OCI-LY7 (cell line): ENCODE measurements around the gene PARP12. TPM values are rescaled to one million over a fixed set of nuclear protein-coding genes. Genes with fewer than 3 reads are reported as not detected.

Source experiments
- BruUV-seq: library from RNA; stranded (reverse); fragments of 400-500 nt; replicated peaks from 2 replicates; lab custom pipeline; 2021; lab: Mats Ljungman, UMichigan
- CTCF ChIA-PET: fragments of 300-600 bp; sonication (Branson Sonifier 250); formaldehyde crosslinking; loops from one replicate; lab custom pipeline; 2022; ENCODE audit warnings: antibody characterized with exemption; ENCODE audit not compliant: unreplicated experiment; lab: Charles Lee
- POLR2A ChIA-PET: fragments of 300-600 bp; sonication (Branson Sonifier 250); formaldehyde crosslinking; loops from one replicate; lab custom pipeline; 2022; ENCODE audit warnings: antibody characterized with exemption; lab: Charles Lee
- DNase-seq: peaks from one replicate; pipeline ENCODE4 v3.0.0-alpha.2; 2015; ENCODE audit warnings: low spot score
- H2AFZ ChIP-seq: fragments of 200-600 bp; sonication (generic), shearing (Covaris generic); 2 replicates; pipeline ENCODE4 v1.6.1; 2014; ENCODE audit warnings: mild to moderate bottlenecking, antibody characterized with exemption, low read length, moderate library complexity
- H3K27ac ChIP-seq: fragments of 200-600 bp; sonication (generic); 2 replicates; pipeline ENCODE4 v1.5.1; 2014; ENCODE audit warnings: mixed run types, low read depth, mild to moderate bottlenecking, moderate library complexity, low read length, inconsistent platforms; ENCODE audit not compliant: poor library complexity, severe bottlenecking
- H3K36me3 ChIP-seq: fragments of 200-600 bp; sonication (generic); 2 replicates; pipeline ENCODE4 v1.6.1; 2014; ENCODE audit warnings: mild to moderate bottlenecking, antibody characterized with exemption, low read length, moderate library complexity, mixed read lengths; ENCODE audit not compliant: insufficient read depth
- H3K4me1 ChIP-seq: fragments of 200-600 bp; sonication (generic); 2 replicates; pipeline ENCODE4 v1.5.1; 2014; ENCODE audit warnings: mild to moderate bottlenecking, low read length; ENCODE audit not compliant: insufficient read depth, poor library complexity, severe bottlenecking
- H3K4me2 ChIP-seq: fragments of 200-600 bp; sonication (generic); 2 replicates; pipeline ENCODE4 v1.6.1; 2014; ENCODE audit warnings: mild to moderate bottlenecking, low read length
- H3K4me3 ChIP-seq: fragments of 200-600 bp; sonication (generic); 2 replicates; pipeline ENCODE4 v1.5.1; 2014; ENCODE audit warnings: mild to moderate bottlenecking, low read depth, low read length; ENCODE audit not compliant: poor library complexity, severe bottlenecking
- H3K79me2 ChIP-seq: fragments of 200-600 bp; sonication (generic); 2 replicates; pipeline ENCODE4 v1.6.1; 2016; ENCODE audit warnings: low read depth, mild to moderate bottlenecking, low read length, moderate library complexity, mixed read lengths; ENCODE audit not compliant: insufficient read depth
- H3K9me2 ChIP-seq: fragments of 200-600 bp; sonication (generic); 2 replicates; pipeline ENCODE4 v1.6.1; 2016; ENCODE audit warnings: mild to moderate bottlenecking, low read length, mixed read lengths; ENCODE audit not compliant: insufficient read depth
- H3K9me3 ChIP-seq: fragments of 200-600 bp; sonication (generic); 2 replicates; pipeline ENCODE4 v1.6.1; 2014; ENCODE audit warnings: mild to moderate bottlenecking, mixed run types, low read length, mixed read lengths
- H4K20me1 ChIP-seq: fragments of 200-600 bp; sonication (generic); 2 replicates; pipeline ENCODE4 v1.6.1; 2014; ENCODE audit warnings: mild to moderate bottlenecking, antibody characterized with exemption, low read length, moderate library complexity, mixed read lengths; ENCODE audit not compliant: insufficient read depth
- EZH2phosphoT487 ChIP-seq: fragments of 200-600 bp; sonication (generic); IDR thresholded peaks from 2 replicates; pipeline ENCODE4 v1.6.1; 2018; ENCODE audit warnings: low read depth, borderline replicate concordance, mild to moderate bottlenecking, mixed run types, antibody characterized with exemption, low read length, moderate library complexity, mixed read lengths
- intact Hi-C: fragments of 100-400 bp; cut with micrococcal nuclease; formaldehyde crosslinking; loops from one replicate; pipeline ENCODE4 v1.10.0; 2022; ENCODE audit not compliant: unreplicated experiment
- total RNA-seq, 2 experiments: library from RNA; depleted of rRNA in 1 of 2; stranded (reverse); fragments of >200 nt in 1 of 2; shearing (Covaris generic) in 1 of 2; gene quantifications; 2 replicates each; pipeline ENCODE4 v1.2.3, GENCODE V29; 2014 to 2022
- TF ChIP-seq, protein P1 (sequence below): fragments of 200-600 bp; sonication (generic); conservative IDR thresholded peaks from 2 replicates; pipeline ENCODE4 v1.5.1; 2014; ENCODE audit warnings: mild to moderate bottlenecking, antibody characterized with exemption, low read length, moderate library complexity, mixed read lengths

Gene PARP12
- total RNA-seq, 2 experiments from 2014 or later, result 6.5 to 12.5 TPM

- H3K79me2 ChIP-seq, result no peaks in the 10 kb centered on the region
- no peaks in the 10 kb centered on the region for H3K9me2 ChIP-seq
- peaks cover 18% of the 10 kb centered on the region for H3K4me1 ChIP-seq
- no peak overlapping the region for H2AFZ ChIP-seq
- no peaks in the 10 kb centered on the region for H3K9me3 ChIP-seq
- no peaks in the 10 kb centered on the region for H4K20me1 ChIP-seq
- intact Hi-C loops, result loop anchor here (2.0 kb wide), 1 partner anchor 74 kb away; no protein-coding TSS in a partner anchor
- H3K27ac ChIP-seq, result no peak overlapping the region
- no peak for DNase-seq
- no TSS peak for BruUV-seq
- ChIA-PET CTCF (no interaction called here), POLR2A (no interaction called here)
- no peaks in the 10 kb centered on the region for H3K36me3 ChIP-seq
- no peak overlapping the region for H3K4me3 ChIP-seq
- no peak overlapping the region for H3K4me2 ChIP-seq
- TF ChIP-seq EZH2phosphoT487, result no peak
- TF ChIP-seq, protein P1, sequence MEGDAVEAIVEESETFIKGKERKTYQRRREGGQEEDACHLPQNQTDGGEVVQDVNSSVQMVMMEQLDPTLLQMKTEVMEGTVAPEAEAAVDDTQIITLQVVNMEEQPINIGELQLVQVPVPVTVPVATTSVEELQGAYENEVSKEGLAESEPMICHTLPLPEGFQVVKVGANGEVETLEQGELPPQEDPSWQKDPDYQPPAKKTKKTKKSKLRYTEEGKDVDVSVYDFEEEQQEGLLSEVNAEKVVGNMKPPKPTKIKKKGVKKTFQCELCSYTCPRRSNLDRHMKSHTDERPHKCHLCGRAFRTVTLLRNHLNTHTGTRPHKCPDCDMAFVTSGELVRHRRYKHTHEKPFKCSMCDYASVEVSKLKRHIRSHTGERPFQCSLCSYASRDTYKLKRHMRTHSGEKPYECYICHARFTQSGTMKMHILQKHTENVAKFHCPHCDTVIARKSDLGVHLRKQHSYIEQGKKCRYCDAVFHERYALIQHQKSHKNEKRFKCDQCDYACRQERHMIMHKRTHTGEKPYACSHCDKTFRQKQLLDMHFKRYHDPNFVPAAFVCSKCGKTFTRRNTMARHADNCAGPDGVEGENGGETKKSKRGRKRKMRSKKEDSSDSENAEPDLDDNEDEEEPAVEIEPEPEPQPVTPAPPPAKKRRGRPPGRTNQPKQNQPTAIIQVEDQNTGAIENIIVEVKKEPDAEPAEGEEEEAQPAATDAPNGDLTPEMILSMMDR, result no peak
Observed at GRCh38 chr7:139991269-139991666, 71.5 kb downstream of the PARP12 start.

DNA sequence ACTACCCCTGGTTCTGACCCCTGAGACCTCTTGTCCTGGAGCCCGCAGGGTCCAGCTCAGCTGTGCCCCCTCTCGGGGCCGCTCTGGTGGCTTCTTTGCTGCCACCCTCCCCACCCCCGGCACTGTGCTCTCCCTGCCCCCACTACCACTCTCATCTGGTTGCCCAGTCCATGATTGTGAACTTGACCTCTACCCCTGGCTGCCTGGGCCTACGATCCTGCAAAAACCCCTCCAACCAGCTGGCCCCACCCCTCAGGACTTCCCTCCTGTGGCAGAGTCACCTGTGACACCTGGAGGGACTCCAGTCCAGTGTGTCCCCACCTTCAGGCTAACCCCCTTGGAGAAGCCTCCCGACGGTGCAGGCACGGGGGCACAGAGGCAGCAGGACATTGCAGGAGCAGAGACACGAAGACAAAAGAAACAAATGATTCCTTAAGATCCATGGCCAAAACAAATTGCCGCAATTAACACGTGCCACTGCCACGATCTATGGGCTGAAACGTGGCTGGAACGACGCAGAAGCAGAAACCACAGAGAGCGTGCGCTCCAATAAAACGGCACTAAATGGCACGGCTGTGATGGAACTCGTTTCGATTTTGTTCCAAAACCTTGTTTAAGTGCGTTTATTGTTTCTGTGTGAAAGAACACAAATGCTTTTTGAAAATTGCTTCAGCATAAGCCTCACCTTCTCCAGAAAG, 72.0 kb downstream of the PARP12 start:
- CTCF ChIA-PET, result interaction anchor here (0.7 kb wide), 1 partner anchor 78 kb away, joined by 3 read pairs; no protein-coding TSS in a partner anchor
- Histone ChIP-seq H3K9me2 (no peaks in the 10 kb centered on the region), H4K20me1 (no peaks in the 10 kb centered on the region), H3K4me2 (peak overlapping the region; percentile 54), H3K9me3 (no peaks in the 10 kb centered on the region), H3K27ac (no peak overlapping the region), H3K36me3 (no peaks in the 10 kb centered on the region), H3K79me2 (no peaks in the 10 kb centered on the region), H3K4me3 (no peak overlapping the region), H2AFZ (peak overlapping the region; percentile 80; the same call in 1 of the 2 replicates), H3K4me1 (peaks cover 18% of the 10 kb centered on the region)
- TF ChIP-seq EZH2phosphoT487, result no peak
- TF ChIP-seq, protein P1, result no peak
- BruUV-seq, result no TSS peak
- POLR2A ChIA-PET, result interaction anchor here (0.9 to 1.2 kb wide), 2 partner anchors 29 to 74 kb away, joined by 3 read pairs; no protein-coding TSS in a partner anchor
- no peak for DNase-seq
- intact Hi-C loops, result loop anchor here (2.0 kb wide), 1 partner anchor 74 kb away; no protein-coding TSS in a partner anchor

GRCh38 chr7:139990142-139990535, 72.6 kb downstream of the PARP12 start:
- ChIA-PET POLR2A (interaction anchor here (0.6 to 1.2 kb wide), 3 partner anchors 29 to 530 kb away, joined by 3 read pairs; no protein-coding TSS in a partner anchor), CTCF (interaction anchor here (0.7 kb wide), 1 partner anchor 77 kb away, joined by 3 read pairs; no protein-coding TSS in a partner anchor)
- Histone ChIP-seq H3K27ac (no peak overlapping the region), H3K9me3 (no peaks in the 10 kb centered on the region), H4K20me1 (no peaks in the 10 kb centered on the region), H3K36me3 (no peaks in the 10 kb centered on the region), H3K4me1 (peaks cover 18% of the 10 kb centered on the region), H3K4me2 (peak overlapping the region; percentile 54), H3K4me3 (peak overlapping the region; percentile 14), H2AFZ (peak overlapping the region; percentile 80; the same call in 1 of the 2 replicates), H3K79me2 (no peaks in the 10 kb centered on the region), H3K9me2 (no peaks in the 10 kb centered on the region)
- peak; percentile 37 for DNase-seq
- TF ChIP-seq, protein P1, result no peak
- TF ChIP-seq EZH2phosphoT487, result no peak
- BruUV-seq, result no TSS peak
- intact Hi-C loops, result loop anchor here (2.0 kb wide), 1 partner anchor 73 kb away; no protein-coding TSS in a partner anchor
